ENCODE data around the gene NLE1.

GRCh38 chr17:35127751-35128514, 14.2 kb downstream of the NLE1 start:
- TF ChIP-seq CTCF (IDR thresholded peaks at IDR 0.05 in 8 of 11, conservative IDR thresholded peaks at IDR 0.05 in 3 of 11) (no peak), POLR2A (IDR thresholded peaks at IDR 0.05) (no peak), POLR2AphosphoS5 (IDR thresholded peaks at IDR 0.05) (no peak)

Measured in spleen (tissue), 7 donors.